Stimulated activated CD8-positive, alpha-beta memory T cell treated with anti-CD3 and anti-CD28 coated beads, Interleukin-7, amount 100 ng/mL, for 48 hours (primary cell): ENCODE measurements around the gene HRH3.

Source experiments
- DNase-seq, 2 donors: peaks; one replicate each; pipeline ENCODE4 v3.0.0-alpha.2; 2020; ENCODE audit warnings: low read depth in 1 of 2; ENCODE audit errors: extremely low read depth in 1 of 2

Gene HRH3

GRCh38 chr20:62230696-62231095 is 10.6 kb upstream of the HRH3 start:
- DNase-seq: no peak

GRCh38 chr20:62230276-62230675 is 10.2 kb upstream of the HRH3 start:
- DNase-seq: no peak

GRCh38 chr20:62229667-62230066 is 9.6 kb upstream of the HRH3 start:
- no peak for DNase-seq

- DNase-seq: no peak
Observed at GRCh38 chr20:62228982-62229545, 9.0 kb upstream of the HRH3 start.

- DNase-seq: no peak
Observed at GRCh38 chr20:62227977-62228958, 8.2 kb upstream of the HRH3 start.

GRCh38 chr20:62227591-62227976 is 7.5 kb upstream of the HRH3 start:
- DNase-seq: no peak

GRCh38 chr20:62226707-62227590 is 6.9 kb upstream of the HRH3 start:
- no peak for DNase-seq

- no peak for DNase-seq
Observed at GRCh38 chr20:62225820-62226635, 6.0 kb upstream of the HRH3 start.

GRCh38 chr20:62225026-62225425 is 4.9 kb upstream of the HRH3 start:
- DNase-seq: no peak

GRCh38 chr20:62224113-62224855 is 4.2 kb upstream of the HRH3 start:
- DNase-seq: no peak

- no peak for DNase-seq
Observed at GRCh38 chr20:62223571-62223970, 3.5 kb upstream of the HRH3 start.

GRCh38 chr20:62222972-62223371 is 2.9 kb upstream of the HRH3 start:
- DNase-seq: no peak

GRCh38 chr20:62222266-62222850 is 2.3 kb upstream of the HRH3 start:
- DNase-seq: no peak

- DNase-seq: no peak
Observed at GRCh38 chr20:62220666-62221568, 839 bp upstream of the HRH3 start.

- no peak for DNase-seq
Observed at GRCh38 chr20:62219101-62219991, 732 bp downstream of the HRH3 start.

- no peak for DNase-seq
Observed at GRCh38 chr20:62217913-62218773, 1.9 kb downstream of the HRH3 start.
